DND-41 (cell line): ENCODE data around the gene SDR39U1.
"Not testable (repeated sequence)": the region's sequence is repeated elsewhere in the genome, so short reads cannot be mapped to it uniquely, and the experiment has no call there.

ENCODE experiments used
- ATAC-seq: fragments of 200-7000 bp; cut with Tn5 transposase; 3 replicates; pipeline ENCODE4 v1.9.1; 2021; ENCODE audit warnings: low read depth; ENCODE audit not compliant: insufficient read depth
- DNase-seq: peaks from one replicate; pipeline ENCODE4 v3.0.0-alpha.2; 2020
- H2AFZ ChIP-seq: 2 replicates; pipeline ENCODE4 v1.6.0; 2012; ENCODE audit warnings: low read depth, low read length
- H3K27ac ChIP-seq: 2 replicates; pipeline ENCODE4 v1.5.1; 2012; ENCODE audit warnings: low read length, inconsistent platforms
- H3K27me3 ChIP-seq: fragments of 200-600 bp; sonication (generic); 2 replicates; pipeline ENCODE4 v1.6.0; 2012; ENCODE audit warnings: low read length, mild to moderate bottlenecking, inconsistent platforms; ENCODE audit not compliant: insufficient read depth, poor library complexity
- H3K36me3 ChIP-seq: 2 replicates; pipeline ENCODE4 v1.5.1; 2012; ENCODE audit warnings: low read length, inconsistent platforms; ENCODE audit not compliant: insufficient read depth
- H3K4me1 ChIP-seq: 2 replicates; pipeline ENCODE4 v1.5.1; 2012; ENCODE audit warnings: mild to moderate bottlenecking, low read length; ENCODE audit not compliant: insufficient read depth
- H3K4me2 ChIP-seq: 2 replicates; pipeline ENCODE4 v1.6.0; 2012; ENCODE audit warnings: mild to moderate bottlenecking, moderate library complexity, low read length, inconsistent platforms; ENCODE audit not compliant: insufficient read depth
- H3K4me3 ChIP-seq, 2 experiments: fragments of 200-600 bp in 1 of 2; shearing (Covaris generic) in 1 of 2; 2 replicates each; pipeline ENCODE4 v1.5.1; 2012 to 2016; ENCODE audit warnings: inconsistent platforms in 2 of 2, low read length in 2 of 2, mild to moderate bottlenecking in 2 of 2, low read depth in 1 of 2, moderate library complexity in 1 of 2
- H3K79me2 ChIP-seq: 2 replicates; pipeline ENCODE4 v1.6.0; 2012; ENCODE audit warnings: low read length, inconsistent platforms; ENCODE audit not compliant: insufficient read depth
- H3K9ac ChIP-seq: 2 replicates; pipeline ENCODE4 v1.6.0; 2012; ENCODE audit warnings: low read depth, mild to moderate bottlenecking, inconsistent platforms, low read length, moderate library complexity
- H3K9me3 ChIP-seq: 2 replicates; pipeline ENCODE4 v1.5.1; 2012; ENCODE audit warnings: low read length, moderate library complexity, mild to moderate bottlenecking, inconsistent platforms; ENCODE audit not compliant: insufficient read depth, severe bottlenecking
- H4K20me1 ChIP-seq: 2 replicates; pipeline ENCODE4 v1.6.0; 2012; ENCODE audit warnings: low read length; ENCODE audit not compliant: insufficient read depth
- EZH2 ChIP-seq: IDR thresholded peaks from 3 replicates; pipeline ENCODE4 v1.6.1; 2012; ENCODE audit warnings: borderline replicate concordance, low read depth, mild to moderate bottlenecking, moderate library complexity, low read length, inconsistent platforms; ENCODE audit not compliant: severe bottlenecking
- TF ChIP-seq, protein P1 (sequence below): IDR thresholded peaks from 2 replicates; pipeline ENCODE4 v1.5.1; 2012; ENCODE audit warnings: borderline replicate concordance, low read length, moderate library complexity, mild to moderate bottlenecking; ENCODE audit not compliant: poor library complexity, severe bottlenecking; ENCODE audit errors: extremely low read depth

Gene SDR39U1

GRCh38 chr14:24442240-24443052 lies at the start of gene SDR39U1:
SDR39U1 (minus strand) TSS chr14:24442776; CDS start chr14:24442769, 7 bp downstream.
- TF ChIP-seq, protein P1, sequence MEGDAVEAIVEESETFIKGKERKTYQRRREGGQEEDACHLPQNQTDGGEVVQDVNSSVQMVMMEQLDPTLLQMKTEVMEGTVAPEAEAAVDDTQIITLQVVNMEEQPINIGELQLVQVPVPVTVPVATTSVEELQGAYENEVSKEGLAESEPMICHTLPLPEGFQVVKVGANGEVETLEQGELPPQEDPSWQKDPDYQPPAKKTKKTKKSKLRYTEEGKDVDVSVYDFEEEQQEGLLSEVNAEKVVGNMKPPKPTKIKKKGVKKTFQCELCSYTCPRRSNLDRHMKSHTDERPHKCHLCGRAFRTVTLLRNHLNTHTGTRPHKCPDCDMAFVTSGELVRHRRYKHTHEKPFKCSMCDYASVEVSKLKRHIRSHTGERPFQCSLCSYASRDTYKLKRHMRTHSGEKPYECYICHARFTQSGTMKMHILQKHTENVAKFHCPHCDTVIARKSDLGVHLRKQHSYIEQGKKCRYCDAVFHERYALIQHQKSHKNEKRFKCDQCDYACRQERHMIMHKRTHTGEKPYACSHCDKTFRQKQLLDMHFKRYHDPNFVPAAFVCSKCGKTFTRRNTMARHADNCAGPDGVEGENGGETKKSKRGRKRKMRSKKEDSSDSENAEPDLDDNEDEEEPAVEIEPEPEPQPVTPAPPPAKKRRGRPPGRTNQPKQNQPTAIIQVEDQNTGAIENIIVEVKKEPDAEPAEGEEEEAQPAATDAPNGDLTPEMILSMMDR = peak; percentile 18
- no peak for TF ChIP-seq EZH2
- Histone ChIP-seq H3K79me2 (peaks cover 36% of the 10 kb centered on the region), H3K27ac (peak within 1 kb of the TSS; percentile 89), H3K4me3 (peak within 1 kb of the TSS; percentile 64 to 69), H3K4me1 (peaks cover 34% of the 10 kb centered on the region), H3K4me2 (peak within 1 kb of the TSS; percentile 94), H4K20me1 (peaks cover 14% of the 10 kb centered on the region; the same call in 1 of the 2 replicates), H3K9me3 (no peaks in the 10 kb centered on the region), H3K36me3 (peaks cover 39% of the 10 kb centered on the region), H2AFZ (peak within 1 kb of the TSS; percentile 79), H3K27me3 (no peaks in the 10 kb centered on the region), H3K9ac (peak within 1 kb of the TSS; percentile 80)
- peak; percentile 99 for DNase-seq
- ATAC-seq = peak; percentile 87

DNA sequence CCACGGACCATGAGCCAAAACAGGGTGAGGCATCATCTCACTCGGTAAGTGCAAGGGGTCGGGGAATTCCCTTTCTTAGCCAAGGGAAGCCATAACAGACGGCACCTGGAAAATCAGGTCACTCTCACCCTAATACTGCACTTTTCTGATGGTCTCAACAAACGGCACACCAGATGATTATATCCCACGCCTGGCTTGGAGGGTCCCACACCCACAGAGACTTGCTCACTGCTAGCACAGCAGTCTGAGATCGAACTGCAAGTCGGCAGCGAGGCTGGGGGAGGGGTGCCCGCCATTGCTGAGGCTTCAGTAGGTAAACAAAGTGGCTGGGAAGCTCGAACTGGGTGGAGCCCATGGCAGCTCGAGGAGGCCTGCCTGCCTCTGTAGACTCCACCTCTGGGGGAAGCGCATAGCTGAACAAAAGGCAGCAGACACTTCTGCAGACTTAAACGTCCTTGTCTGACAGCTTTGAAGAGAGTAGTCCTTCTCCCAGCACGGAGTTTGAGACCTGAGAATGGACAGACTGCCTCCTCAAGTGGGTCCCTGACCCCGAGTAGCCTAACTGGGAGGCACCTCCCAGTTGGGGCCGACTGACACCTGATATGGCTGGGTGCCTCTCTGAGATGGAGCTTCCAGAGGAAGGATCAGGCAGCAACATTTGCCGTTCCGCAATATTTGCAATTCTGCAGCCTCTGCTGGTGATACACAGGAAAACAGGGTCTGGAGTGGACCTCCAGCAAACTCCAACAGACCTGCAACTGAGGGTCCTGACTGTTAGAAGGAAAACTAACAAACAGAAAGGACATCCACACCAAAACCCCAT lies 49.2 kb upstream of the SDR39U1 start:
- H3K4me3 ChIP-seq, H3K4me2 ChIP-seq, DNase-seq: not testable (repeated sequence)

DNA sequence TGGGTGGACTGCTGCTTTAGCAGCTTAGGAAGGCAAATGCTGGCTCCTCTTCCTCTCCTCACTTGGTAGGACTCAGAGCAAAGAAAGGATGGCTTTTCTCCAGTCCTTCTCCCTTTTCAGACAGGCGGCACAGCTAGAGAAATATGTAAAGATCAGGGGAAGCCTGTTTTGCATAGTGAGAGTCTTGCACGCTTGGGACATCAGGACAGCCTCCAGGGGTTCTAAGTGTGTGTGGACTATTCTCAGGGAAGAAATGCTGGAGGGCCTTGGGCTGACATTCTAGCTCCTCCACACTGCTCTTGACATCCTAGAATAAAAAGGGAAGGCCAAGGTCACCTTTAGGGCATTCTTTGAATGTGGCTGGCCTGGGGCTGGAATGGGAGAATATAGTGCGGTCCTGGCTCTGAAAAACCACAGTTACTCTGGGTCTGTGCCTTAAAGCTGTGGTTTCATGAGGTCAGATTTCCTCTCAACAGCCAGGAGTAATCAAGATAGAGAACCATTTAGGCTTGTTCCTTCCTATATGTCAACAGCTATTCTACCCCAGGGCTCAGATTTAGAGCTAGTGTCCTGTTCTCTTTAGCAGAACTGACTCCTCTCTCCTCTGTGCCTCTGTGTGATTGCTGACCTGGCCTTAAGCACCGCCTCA lies 41.2 kb upstream of the SDR39U1 start:
- no peak overlapping the region for H3K4me3 ChIP-seq
- TF ChIP-seq, protein P1 = no peak
- TF ChIP-seq EZH2 = no peak
- ATAC-seq (peak; percentile 84), DNase-seq (no peak)
- H2AFZ ChIP-seq = no peak overlapping the region
- no peak overlapping the region for H3K4me2 ChIP-seq
- H4K20me1 ChIP-seq = no peaks in the 10 kb centered on the region
- H3K9me3 ChIP-seq = no peaks in the 10 kb centered on the region
- H3K9ac ChIP-seq = no peak overlapping the region
- no peaks in the 10 kb centered on the region for H3K36me3 ChIP-seq
- H3K27ac ChIP-seq = no peak overlapping the region
- no peaks in the 10 kb centered on the region for H3K79me2 ChIP-seq
- no peaks in the 10 kb centered on the region for H3K27me3 ChIP-seq
- peaks cover 6% of the 10 kb centered on the region for H3K4me1 ChIP-seq

More for the DNA sequence above, 49.2 kb upstream of the SDR39U1 start:
- not testable (repeated sequence) for H4K20me1 ChIP-seq, H3K79me2 ChIP-seq, ATAC-seq, H3K27me3 ChIP-seq, H3K4me1 ChIP-seq, H3K9me3 ChIP-seq, H3K9ac ChIP-seq, H2AFZ ChIP-seq, H3K27ac ChIP-seq, H3K36me3 ChIP-seq

GRCh38 chr14:24482699-24483303 lies 40.2 kb upstream of the SDR39U1 start:
- not testable (repeated sequence) for H3K4me2 ChIP-seq, DNase-seq, H3K36me3 ChIP-seq, H3K4me1 ChIP-seq, H3K79me2 ChIP-seq, H3K27me3 ChIP-seq, H3K9ac ChIP-seq, H4K20me1 ChIP-seq, H3K4me3 ChIP-seq, ATAC-seq, H2AFZ ChIP-seq, H3K9me3 ChIP-seq, H3K27ac ChIP-seq
